Measurements from ENCODE around the gene FAIM2.

DNA sequence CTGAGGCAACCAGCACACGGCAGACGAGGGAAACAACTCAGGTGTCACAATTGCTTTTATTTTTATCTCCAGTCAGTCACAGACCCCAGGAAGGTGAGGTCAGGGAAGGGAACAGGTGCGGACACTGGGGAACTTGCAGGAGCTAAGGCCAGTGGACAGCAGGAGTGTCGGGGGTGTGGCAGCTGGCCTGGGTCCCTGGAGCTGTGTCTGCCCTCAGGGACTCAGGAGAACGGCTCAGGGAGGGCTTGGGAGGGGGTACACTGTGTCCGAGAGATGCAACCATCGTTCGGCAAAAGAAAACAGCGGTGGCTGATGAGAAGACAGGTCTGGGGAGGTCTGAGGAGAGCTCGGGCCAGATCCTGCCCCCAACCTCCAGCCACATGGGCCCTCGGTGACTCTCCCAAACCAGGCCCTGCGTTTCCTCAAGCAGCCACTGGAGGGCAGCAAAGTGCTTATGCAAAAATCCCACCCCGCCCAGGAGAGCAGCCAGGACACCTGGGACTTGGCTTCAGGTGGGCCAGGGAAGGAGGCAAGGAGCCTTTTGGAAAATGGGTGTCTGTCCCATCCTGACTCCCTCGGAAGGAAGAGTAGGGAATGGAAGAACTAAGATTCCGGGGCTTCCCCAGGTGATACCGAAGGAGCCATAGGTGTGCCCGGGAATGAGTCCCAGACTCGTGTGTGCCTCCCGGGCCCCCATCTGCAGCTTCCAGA, 36.7 kb downstream of the FAIM2 start:
- TF ChIP-seq CTCF (IDR thresholded peaks at IDR 0.05), result peak; percentile 94 to 99 (median 96)
- no peak for TF ChIP-seq POLR2AphosphoS5 (IDR thresholded peaks at IDR 0.05)
- TF ChIP-seq POLR2A (IDR thresholded peaks at IDR 0.05), result peak in 1 of 4 donors; percentile 26
- TF ChIP-seq EP300 (IDR thresholded peaks at IDR 0.05), result no peak

All from upper lobe of left lung (tissue), 4 donors.